GM21717 (cell line): ENCODE data around the gene MRRF.

Experiments used
- ATAC-seq: cut with Tn5 transposase; IDR thresholded peaks from one replicate; pipeline ENCODE4 v1.9.1; 2021; ENCODE audit warnings: mild to moderate bottlenecking, moderate library complexity; ENCODE audit not compliant: unreplicated experiment

MRRF gene

GRCh38 chr9:122377241-122378164 is 112.8 kb downstream of the MRRF start:
- no peak for ATAC-seq

GRCh38 chr9:122378236-122378635 is 113.6 kb downstream of the MRRF start:
- ATAC-seq, result no peak

GRCh38 chr9:122379340-122379739 is 114.7 kb downstream of the MRRF start:
- ATAC-seq, result no peak

- ATAC-seq, result no peak
Observed at GRCh38 chr9:122380293-122380692, 115.6 kb downstream of the MRRF start.
